Muscle of arm (tissue), 12 donors: Measurements from ENCODE around the gene C11orf98. TPM values are rescaled to one million over a fixed set of nuclear protein-coding genes. Genes with fewer than 3 reads are reported as not detected.
"Not testable (repeated sequence)": the region's sequence is repeated elsewhere in the genome, so short reads cannot be mapped to it uniquely, and the experiment has no call there.

ENCODE experiments used
- DNase-seq: peaks from one replicate; pipeline ENCODE4 v3.0.0-alpha.2; 2013
- polyA plus RNA-seq, 12 donors: library from polyadenylated mRNA; unstranded; fragments of 120-200 nt; gene quantifications; one replicate each; pipeline ENCODE4 v1.2.1, GENCODE V29; 2013; ENCODE audit not compliant: insufficient read length in 12 of 12

C11orf98 gene
- polyA plus RNA-seq, 12 donors = 27.4 to 66.5 (median 34.9) TPM; not detected in 1

DNA sequence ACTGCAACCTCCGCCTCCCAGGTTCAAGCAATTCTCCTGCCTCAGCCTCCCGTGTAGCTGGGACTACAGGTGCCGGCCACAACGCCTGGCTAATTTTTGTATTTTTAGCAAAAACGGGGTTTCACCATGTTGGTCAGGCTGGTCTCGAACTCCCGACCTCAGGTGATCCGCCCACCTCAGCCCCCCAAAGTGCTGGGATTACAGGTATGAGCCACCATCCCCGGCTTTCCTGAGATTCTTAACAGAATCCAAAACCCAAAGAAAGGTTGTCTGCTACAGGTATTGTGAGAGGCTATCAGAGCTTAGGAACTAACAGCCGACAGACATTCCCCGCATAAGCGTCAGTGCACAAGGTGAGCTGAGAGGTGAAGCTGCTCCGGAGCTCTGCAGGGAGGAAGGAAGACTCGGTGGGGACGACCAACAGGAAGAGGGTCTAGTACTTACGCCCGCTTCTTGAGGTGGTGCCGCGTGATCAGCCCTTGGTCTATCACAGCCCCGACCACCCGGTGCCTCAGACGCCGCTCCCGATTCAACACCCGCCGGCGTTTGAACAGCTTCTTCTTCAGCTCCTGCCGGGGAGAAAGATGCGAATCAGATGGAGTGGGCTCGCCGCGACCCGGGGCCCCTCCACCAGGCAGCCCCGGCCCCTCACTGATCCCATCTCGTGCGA lies 470 bp downstream of the C11orf98 start:
- DNase-seq = no peak

DNA sequence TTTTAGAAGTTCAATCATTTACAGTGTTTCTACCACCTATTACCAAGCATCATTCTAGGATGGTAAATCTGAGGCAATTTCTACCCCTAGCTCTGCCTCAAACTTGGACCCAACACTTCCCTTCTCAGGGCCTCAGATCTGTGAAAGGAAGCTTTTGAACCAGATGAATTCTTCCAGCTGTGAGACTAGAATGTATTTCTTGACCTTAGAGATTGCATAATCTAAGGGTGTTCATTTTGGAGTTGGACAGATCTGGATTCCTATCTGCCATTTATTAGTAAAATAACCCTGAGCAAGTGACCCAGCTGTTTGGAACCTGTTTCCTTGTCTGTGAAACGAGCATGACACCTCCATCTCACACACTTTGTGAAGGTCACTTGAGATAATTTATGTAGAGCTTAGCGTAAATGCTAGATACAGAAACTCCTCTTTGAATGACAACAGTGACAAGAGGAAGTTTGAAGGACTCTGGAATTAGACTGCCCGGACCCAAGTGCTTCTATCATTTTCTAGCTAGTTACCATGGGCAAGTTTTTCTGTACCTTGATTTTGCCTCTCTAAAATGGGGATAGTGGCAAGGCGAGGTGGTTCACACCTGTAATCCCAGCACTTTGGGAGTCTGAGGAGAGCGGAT lies 8.1 kb downstream of the C11orf98 start:
- no peak for DNase-seq

- no peak for DNase-seq
Measured at GRCh38 chr11:62654297-62654696, 10.7 kb downstream of the C11orf98 start.

DNA sequence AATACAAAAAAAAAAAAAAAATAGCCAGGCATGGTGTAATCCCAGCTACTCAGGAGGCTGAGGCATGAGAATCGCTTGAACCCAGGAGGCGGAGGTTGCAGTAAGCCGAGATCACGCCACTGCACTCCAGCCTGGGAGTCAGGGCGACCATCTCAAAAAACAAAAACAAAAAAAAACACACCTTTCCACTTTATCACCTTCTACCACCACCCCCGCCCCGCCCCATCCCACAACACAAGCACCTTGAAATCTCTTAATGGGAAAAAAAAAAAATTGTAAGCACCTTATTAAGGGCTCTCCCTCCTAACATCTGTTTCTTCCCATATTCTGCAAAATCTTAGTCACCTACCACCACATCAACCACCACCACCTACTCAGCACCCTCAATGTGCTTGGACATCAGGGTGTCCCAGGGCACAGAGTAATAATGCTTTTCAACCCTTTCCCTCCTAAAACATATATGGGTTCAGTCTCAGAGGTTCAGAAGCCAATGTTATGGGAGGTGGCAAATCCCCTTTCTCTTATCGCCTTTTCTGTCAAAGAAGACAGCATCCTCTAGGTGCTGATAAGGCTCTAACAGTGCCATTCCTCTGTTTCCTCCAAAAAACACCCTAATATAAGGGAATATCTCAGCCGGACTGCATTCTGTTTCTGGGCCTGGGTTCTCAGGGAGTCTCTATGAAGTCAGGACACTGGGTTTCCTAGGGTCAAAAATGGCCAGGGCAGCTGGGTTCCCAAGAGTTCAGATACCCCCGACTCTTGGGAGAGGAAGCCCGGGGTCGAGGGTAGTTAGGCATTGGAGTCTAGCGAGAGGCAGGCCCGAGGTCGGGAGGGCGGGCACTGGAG lies 12.6 kb downstream of the C11orf98 start:
- DNase-seq = no peak

DNA sequence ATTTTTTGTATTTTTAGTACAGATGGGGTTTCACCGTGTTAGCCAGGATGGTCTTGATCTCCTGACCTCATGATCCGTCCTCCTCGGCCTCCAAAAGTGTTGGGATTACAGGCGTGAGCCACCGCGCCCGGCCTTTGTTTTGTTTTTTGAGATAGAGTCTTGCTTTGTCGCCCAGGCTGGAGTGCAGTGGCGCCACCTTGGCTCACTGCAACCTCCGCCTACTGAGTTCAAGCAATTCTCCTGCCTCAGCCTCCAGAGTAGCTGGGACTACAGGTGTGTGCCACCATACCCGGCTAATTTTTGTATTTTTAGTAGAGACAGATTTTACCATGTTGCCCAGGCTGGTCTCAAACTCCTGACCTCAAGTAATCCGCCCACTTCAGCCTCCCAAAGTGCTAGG lies 14.7 kb downstream of the C11orf98 start:
- not testable (repeated sequence) for DNase-seq

DNA sequence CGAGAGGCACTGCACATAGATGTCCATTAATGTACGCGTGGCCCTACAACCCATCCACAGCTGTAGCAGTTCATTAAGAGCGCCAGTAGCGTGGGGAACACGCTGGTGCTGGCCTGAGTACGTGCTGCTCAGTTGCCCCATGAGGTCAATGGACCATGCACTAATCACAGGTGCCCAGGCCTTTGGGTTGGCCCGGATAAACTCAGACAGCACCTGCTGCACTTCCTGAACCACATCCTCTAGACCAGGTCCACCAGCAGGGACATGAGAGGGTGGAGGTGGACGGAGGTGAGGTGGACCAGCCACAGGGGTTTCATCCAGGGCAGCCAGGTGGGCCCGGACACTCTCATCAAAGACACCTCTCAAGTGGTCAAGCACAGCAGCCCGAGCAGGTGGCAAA lies 15.5 kb downstream of the C11orf98 start:
- no peak for DNase-seq

DNA sequence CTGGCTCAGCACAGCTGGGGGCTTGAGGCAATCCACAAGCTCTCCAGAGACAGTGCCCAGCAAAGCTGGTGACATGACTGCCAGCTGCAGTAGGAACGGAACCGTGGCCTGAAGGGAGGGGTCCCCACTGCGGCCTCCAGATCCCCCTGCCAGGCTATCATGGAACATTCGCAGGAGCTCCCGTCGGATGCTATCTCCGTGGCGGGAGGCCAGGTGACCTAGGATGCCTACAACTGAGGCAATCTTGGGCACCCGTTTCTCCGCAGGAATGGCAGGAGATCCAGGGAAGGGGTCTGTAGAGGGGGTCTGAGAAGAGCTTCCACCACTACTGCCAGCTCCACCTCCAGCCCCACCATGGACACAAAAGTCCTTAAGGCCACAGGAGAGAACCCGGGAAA lies 16.0 kb downstream of the C11orf98 start:
- DNase-seq = no peak

DNA sequence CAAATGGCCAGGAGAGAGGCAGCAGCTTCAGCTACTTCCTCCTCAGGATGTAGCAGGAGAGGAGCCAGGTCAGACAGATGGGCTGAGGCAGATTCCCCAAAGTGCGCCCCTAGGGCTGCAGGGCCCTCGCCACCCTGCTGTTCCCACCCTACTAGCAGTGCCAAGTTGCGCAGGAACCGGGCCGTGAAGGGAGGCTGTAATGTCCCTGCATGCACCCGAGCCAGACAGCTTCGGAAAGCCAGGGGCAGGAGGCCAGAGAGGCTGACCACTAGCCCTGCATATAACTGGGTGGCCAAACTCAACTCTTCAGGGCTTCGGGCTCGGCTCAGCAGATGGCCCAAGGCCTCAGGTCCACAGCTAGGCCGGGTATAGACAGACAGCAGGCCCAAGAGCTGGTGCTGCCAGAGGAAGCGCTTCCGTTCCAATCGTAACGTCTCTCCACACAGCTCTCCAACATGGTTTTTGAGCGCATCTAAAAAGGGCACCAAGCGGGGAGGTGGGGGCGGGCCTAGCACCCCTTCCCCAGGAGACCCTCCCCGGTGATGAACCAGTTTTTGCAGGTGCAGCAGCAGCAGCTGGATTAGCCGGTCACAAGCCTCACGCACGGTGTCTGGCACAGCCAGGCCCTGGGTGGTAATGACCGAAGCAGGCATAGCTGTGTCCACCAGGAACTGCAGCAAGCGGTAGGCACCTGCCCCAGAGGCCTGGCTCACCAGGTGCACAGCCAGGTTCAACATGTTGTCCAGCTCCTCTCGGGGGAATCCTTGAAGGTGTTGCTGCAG lies 16.6 kb downstream of the C11orf98 start:
- no peak for DNase-seq

GRCh38 chr11:62647609-62648005 lies 17.4 kb downstream of the C11orf98 start:
- DNase-seq = no peak

- no peak for DNase-seq
Measured at GRCh38 chr11:62646825-62647608, 18.0 kb downstream of the C11orf98 start.

DNA sequence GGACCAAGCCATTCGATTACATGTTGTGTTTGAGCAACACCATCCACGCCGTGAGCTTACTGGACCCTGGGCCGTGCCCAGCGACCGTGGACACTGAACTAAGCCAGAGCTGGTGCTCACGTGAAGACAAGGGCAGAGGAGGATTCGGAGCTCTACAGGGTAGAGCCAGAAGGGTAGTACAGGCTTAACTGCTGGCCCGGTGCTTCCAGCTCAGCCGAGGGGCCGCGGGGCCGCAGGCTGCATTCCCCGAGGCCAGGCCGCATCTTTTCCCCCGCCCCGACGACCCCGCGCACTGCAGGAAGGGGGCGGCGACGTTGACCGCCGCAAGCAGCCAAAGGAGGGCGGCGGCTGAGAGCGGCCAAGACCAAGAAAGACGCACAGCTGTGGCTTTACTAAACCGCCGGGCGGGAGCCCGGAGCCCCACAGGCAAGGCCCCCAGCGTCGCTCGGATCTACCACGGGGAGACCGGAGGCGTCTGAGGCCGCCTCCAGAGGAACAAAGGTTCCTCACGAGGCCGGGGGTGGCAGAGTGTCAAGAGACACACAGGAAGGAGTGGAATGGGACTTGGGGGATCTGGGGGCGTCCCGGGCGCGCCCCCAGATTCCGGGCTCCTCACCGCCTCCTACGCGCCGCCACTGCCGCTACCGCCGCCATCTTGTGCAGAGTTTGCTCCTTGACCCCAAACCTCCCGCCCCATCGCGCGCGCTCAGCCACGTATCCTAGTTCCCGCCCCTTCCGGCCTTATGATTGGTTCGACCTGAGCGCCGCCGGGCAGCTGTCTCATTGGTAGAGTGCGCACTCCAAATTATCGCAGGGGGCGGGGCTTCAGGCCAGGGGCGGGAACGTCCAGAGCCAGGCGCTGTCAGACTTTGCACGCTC lies 18.8 kb downstream of the C11orf98 start, which contains the start of gene GANAB:
TSS of gene GANAB (minus strand) at position 668 of the 879 bp plus-strand sequence. CDS start at position 654, 14 bp downstream.
- DNase-seq = peak; percentile 99

GRCh38 chr11:62645671-62645945 lies 19.4 kb downstream of the C11orf98 start:
- DNase-seq = no peak

DNA sequence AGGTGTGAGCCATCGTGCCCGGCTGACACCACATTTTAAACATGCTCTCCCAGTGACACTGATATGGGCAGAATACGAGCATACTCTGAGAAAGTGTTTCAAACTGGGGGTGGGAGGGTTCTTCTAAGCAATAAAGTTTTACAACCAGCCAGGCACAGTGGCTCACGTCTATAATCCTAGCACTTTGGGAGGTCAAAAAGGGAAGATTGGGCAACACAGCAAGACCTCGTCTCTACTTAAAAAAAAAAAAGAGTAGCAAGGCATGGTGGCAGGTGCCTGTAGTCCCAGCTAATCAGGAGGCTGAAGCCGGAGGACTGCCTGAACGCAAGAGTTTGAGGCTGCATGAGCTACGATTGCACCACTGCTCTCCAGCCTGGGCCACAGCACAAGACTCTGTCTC lies 20.8 kb downstream of the C11orf98 start:
- no peak for DNase-seq

- DNase-seq = no peak
Measured at GRCh38 chr11:62632492-62632891, 32.5 kb downstream of the C11orf98 start.

- no peak for DNase-seq
Measured at GRCh38 chr11:62627713-62628112, 37.3 kb downstream of the C11orf98 start.

DNA sequence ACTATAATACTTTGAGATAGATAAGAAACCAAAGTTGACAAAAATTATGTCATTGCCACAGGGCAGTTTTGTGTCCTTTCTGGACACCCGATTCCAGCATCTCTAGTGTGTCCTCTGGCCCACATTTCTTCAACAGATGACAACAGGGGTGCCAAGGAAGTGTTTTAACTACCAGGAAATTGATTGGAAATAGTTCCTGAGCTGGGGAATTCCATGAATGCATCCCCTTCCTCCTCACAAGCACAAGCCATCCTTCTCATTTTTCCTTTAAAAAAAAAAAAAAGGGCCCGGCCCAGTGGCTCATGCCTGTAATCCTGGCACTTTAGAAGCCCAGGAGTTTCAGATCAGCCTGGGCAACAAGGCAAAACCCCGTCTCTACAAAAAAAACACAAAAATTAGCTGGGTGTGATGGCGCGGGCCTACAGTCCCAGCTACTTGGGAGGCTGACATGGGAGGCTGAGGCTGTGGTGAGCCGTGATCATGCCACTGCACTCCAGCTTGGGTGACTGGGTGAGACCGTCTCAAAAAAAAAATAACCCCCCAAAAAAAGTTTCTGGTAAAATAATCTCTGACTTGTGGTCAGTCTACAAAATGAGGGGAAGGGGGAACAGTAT lies 42.4 kb downstream of the C11orf98 start:
- no peak for DNase-seq

DNA sequence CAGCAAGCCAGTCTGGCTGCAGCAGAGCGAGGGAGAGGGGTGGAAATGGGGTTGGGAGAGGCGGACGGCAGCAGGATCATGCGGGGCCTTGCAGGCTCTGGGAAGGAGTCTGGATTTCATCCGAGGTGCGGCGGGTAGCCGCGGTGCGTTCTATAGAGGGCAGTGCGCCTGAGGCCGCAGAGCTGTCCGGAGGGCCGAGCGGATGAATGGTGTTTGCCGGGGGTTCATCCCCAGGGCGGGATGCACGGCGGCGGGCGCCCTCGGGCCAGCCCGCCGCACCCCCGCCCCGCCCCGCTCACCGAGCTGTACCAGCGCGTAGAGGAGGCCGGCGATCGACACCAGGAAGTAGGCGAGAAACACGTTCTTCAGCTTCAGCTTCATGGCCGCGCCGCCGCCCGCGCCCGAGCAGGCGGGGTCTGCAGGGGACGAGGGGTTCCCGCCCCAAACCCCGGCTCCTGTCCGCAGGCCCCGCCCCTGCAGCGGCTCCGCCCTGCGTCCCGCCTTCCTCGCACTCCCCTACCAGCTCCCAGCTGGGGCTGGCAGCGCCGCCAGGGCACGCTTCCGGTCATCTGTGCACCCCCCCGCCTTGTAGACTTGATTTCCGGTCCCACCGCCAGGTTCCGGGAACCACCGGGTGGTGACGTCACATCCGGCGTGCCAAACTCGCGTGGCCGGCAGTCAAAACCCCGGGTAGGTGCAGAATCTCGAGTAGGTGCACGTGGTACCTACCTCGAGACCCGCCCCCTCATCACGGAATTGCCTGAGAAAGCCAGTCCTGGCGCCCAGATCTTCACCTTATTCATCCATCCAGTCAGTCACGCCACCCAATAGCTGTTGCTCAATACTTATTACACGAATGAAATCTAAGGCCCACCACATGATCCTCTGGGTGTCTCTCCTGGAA lies 43.2 kb downstream of the C11orf98 start, which contains the start of gene B3GAT3:
TSS of gene B3GAT3 (minus strand) at position 420 of the 904 bp plus-strand sequence. CDS start at position 381, 39 bp downstream.
- DNase-seq = peak; percentile 94

DNA sequence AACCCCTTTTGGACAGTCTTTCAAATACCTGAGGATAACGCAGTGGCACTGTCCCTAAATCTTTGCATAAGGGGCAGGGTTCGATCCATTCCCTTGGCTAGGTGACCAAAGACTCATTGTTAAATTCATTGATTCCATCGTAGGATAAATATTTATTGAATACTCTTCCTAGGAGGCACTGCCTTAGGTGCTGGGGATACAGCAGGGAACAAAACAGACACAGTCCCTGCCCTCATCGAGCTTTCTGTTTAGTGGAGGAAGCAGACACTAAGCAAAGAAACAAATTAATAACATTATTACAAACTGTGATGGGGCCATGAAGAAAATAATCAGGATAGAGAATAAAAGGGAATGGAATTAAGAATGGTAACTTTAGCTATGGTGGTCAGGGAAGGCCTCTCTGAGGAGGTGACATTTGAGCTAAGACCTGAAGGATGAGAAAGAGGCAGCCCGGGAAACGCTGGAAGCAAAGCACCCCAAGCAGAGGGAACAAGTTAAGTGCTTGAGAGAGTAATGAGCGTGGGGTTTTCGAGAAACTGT lies 43.9 kb downstream of the C11orf98 start:
- DNase-seq = no peak
